GM12892 (cell line): Measurements from ENCODE around the gene RAB35.

Source experiments
- POLR2A ChIP-seq: IDR thresholded peaks from 2 replicates; pipeline ENCODE4 v1.6.1; 2011; ENCODE audit warnings: low read depth, low read length, control low read depth
- POLR2AphosphoS5 ChIP-seq: IDR thresholded peaks from 2 replicates; pipeline ENCODE4 v1.6.1; 2011; ENCODE audit warnings: low read depth, low read length, control low read depth
- TAF1 ChIP-seq: IDR thresholded peaks from 2 replicates; pipeline ENCODE4 v1.6.1; 2011; ENCODE audit warnings: low read depth, mild to moderate bottlenecking, control low read depth, low read length, borderline replicate concordance

DNA sequence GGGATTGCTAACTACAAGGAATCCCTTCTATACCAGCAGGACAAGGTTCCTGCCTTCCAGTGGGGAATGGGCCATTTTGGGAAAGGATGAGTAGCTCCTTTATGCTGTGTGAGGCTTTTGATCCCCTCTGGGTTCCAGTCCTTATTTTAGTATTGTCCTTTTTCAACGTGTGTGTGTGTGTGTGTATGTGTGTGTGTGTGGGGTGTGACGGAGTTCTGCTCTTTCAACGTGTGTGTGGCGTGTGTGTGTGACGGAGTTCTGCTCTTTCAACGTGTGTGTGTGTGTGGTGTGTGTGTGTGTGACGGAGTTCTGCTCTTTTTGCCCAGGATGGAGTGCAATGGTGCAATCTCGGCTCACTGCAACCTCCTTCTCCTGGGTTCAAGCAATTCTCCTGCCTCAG lies 27.4 kb downstream of the RAB35 start:
- TF ChIP-seq POLR2A (no peak), POLR2AphosphoS5 (no peak), TAF1 (no peak)
